Psoas muscle (tissue), 8 donors: Measurements from ENCODE around the gene DENND5A. TPM values are rescaled to one million over a fixed set of nuclear protein-coding genes. Genes with fewer than 3 reads are reported as not detected.
"Not testable (repeated sequence)": the region's sequence is repeated elsewhere in the genome, so short reads cannot be mapped to it uniquely, and the experiment has no call there.

ENCODE experiments used
- ATAC-seq, 4 donors: fragments of 200-7000 bp; cut with Tn5 transposase; one replicate each; pipeline ENCODE4 v1.9.1; 2020; ENCODE audit warnings: moderate library complexity in 3 of 4, mild to moderate bottlenecking in 2 of 4
- DNase-seq, 2 donors: peaks; one replicate each; pipeline ENCODE4 v3.0.0-alpha.2; 2020
- H3K27ac ChIP-seq: fragments of 200-600 bp; one replicate; pipeline ENCODE4 v1.8.0; 2022
- H3K27me3 ChIP-seq, 3 donors: fragments of 200-600 bp in 1 of 3; one replicate each; pipeline versions ENCODE4 v1.6.1 to v1.8.0; 2013 to 2022; ENCODE audit warnings: low read length in 2 of 3, mild to moderate bottlenecking in 2 of 3, moderate library complexity in 1 of 3; ENCODE audit not compliant: insufficient read depth in 3 of 3
- H3K36me3 ChIP-seq, 2 donors: fragments of 200-600 bp in 1 of 2; one replicate each; pipeline versions ENCODE4 v1.6.1 to v1.8.0; 2013 to 2022; ENCODE audit warnings: low read depth in 1 of 2, mild to moderate bottlenecking in 1 of 2, moderate library complexity in 1 of 2; ENCODE audit not compliant: insufficient read depth in 1 of 2
- H3K4me1 ChIP-seq: fragments of 200-600 bp; one replicate; pipeline ENCODE4 v1.8.0; 2022
- H3K4me3 ChIP-seq: fragments of 200-600 bp; one replicate; pipeline ENCODE4 v1.8.0; 2022; ENCODE audit warnings: mild to moderate bottlenecking
- H3K9me3 ChIP-seq: fragments of 200-600 bp; one replicate; pipeline ENCODE4 v1.8.0; 2022
- CTCF ChIP-seq: fragments of 200-600 bp; IDR thresholded peaks from one replicate; pipeline ENCODE4 v1.8.0; 2022; ENCODE audit warnings: antibody characterized with exemption
- WGBS, 3 donors: extraction: QIAGEN DNeasy Blood & Tissue Kit; methylation state at CpG; one replicate each; pipeline versions ENCODE4 v1.1.6 to v1.1.7; 2013; 5-methylcytosine and 5-hydroxymethylcytosine counted together
- intact Hi-C, 2 donors: fragments of 100-400 bp; cut with DNase I; formaldehyde crosslinking; loops; one replicate each; pipeline versions ENCODE4 v1.11.0 to v1.14.2; 2022
- polyA plus RNA-seq, 3 donors: library from polyadenylated mRNA; stranded (reverse); fragments of 200-250 nt; gene quantifications; one replicate each; pipeline ENCODE4 v1.2.3, GENCODE V29; 2013
- total RNA-seq, 4 donors: library from RNA; stranded (reverse); fragmentation: NEBNext Ultra II Directional in 2 of 4; extraction: Animal tissue kit (Norgen Biotek cat#: 25700) in 2 of 4; gene quantifications; one replicate each; pipeline versions ENCODE4 v1.2.1 to v1.2.4, GENCODE V29; 2021 to 2023
- donor health status: healthy with polysubstance abuse.
- donor health status: DM: no; HTN: no; CAD: no; lungs with moderate emphysema.
- donor health status: Bipolar disorder and iron deficiency.
- donor health status: healthy.
- donor health status: DM: yes; HTN: yes; CAD: no.
- donor health status: DM: no; HTN: no; CAD: no.
- donor health status: DM: no; HTN: no; CAD: no.
- donor health status: DM: yes; HTN: yes; CAD: no.

The DENND5A gene
- total and polyA plus RNA-seq, 7 donors = 27.2 to 82.1 (median 30.8) TPM

- Histone ChIP-seq H3K4me3 (no peak overlapping the region), H3K4me1 (peaks cover 51% of the 10 kb centered on the region), H3K9me3 (no peaks in the 10 kb centered on the region), H3K27ac (no peak overlapping the region), H3K27me3 (no peaks in the 10 kb centered on the region), H3K36me3 (peaks cover 0 to 8% of the 10 kb centered on the region in 2 donors)
- TF ChIP-seq CTCF = no peak
- no peak for DNase-seq
- 89 to 94% (median 93%) methylated on average over 5 of the region's 5 CpGs for WGBS, 3 donors
- ATAC-seq = no peak
- intact Hi-C loops = no loop called here
Observed at GRCh38 chr11:9210224-9210921, 54.8 kb downstream of the DENND5A start.

DNA sequence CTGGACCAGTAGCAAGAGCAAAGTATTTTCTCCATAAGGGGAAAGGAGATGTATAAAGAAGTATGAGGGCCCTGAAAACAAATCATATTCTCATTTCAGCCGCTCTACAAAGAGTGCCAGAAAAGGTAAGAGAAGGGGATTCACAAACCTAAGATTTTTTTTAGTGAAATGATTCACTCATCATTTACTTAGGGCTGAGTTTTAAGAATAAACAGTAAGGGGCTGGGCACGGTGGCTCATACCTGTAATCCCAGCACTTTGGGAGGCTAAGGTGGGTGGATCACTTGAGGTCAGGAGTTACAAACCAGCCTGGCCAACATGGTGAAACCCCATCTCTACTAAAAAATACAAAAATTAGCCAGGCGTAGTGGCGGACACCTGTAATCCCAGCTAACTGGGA lies 55.5 kb downstream of the DENND5A start:
- H3K4me1 ChIP-seq = peaks cover 48% of the 10 kb centered on the region
- DNase-seq, intact Hi-C loops, H3K27ac ChIP-seq, H3K9me3 ChIP-seq, H3K4me3 ChIP-seq, ATAC-seq, H3K36me3 ChIP-seq, H3K27me3 ChIP-seq: not testable (repeated sequence)
- 97 to 98% (median 98%) methylated on average over 4 of the region's 4 CpGs for WGBS, 3 donors

DNA sequence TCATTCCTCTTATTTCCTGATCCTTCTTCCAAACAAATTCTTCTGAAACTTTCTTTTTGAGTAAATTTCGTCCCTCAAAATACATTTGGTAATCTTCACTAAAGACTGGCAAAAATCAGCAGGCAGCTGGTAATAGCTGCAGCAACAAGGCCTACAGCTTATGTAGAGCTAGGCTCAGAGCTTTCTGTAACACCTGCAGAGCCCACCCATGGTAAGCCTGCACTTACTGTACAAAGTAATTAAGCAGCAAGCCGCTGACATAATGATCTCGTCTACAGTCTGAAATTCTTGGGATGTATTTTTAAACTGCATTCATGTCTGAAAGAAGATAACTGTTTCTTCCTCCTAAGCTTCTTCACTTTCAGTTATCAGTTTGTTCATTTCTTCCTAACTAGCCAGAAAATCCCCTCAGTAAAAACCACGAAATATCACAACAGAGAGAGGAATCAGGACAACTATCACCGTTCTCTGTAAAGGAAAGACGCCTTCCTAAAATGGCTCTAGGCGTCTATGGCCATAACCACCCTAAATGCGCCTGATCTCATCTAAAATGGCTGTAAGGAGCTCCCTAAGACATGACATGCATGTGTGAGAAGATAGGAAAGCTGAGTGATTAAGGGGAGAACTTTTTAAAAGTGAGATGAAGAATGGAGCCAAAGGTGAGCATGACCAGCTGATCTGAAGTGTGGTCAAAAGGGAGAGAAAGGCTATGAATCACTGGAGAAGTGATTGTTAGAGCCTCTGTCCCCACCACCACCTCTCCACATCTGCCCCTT lies 56.2 kb downstream of the DENND5A start:
- peaks cover 1 to 12% of the 10 kb centered on the region in 2 donors for H3K36me3 ChIP-seq
- no peak for DNase-seq
- 70 to 78% (median 72%) methylated on average over 8 of the region's 8 CpGs for WGBS, 3 donors
- H3K9me3 ChIP-seq = no peaks in the 10 kb centered on the region
- H3K4me3 ChIP-seq = no peak overlapping the region
- TF ChIP-seq CTCF = no peak
- peaks cover 42% of the 10 kb centered on the region for H3K4me1 ChIP-seq
- H3K27ac ChIP-seq = no peak overlapping the region
- intact Hi-C loops = no loop called here
- no peak for ATAC-seq
- H3K27me3 ChIP-seq = no peaks in the 10 kb centered on the region

DNA sequence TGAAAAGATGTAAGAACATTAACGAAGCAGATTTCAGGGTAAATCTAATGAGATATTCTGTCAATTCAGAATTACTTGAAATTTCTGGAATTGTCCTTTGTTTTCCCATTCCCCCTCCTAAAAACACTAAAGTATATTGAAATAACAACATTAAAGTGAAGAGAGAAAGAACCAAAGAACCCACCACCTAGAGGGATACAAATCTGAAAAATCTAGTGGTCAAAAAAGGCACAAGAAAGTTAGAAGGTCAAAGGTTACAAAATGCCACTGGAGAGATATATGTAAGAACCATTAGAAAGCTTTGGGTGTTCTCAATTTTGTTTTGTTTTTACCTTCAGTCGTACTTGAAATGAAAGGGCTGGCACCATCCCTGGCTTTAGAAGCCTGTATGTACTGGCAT lies 57.9 kb downstream of the DENND5A start:
- H3K9me3 ChIP-seq = no peaks in the 10 kb centered on the region
- H3K4me3 ChIP-seq = no peak overlapping the region
- 82 to 91% (median 91%) methylated on average over 2 of the region's 2 CpGs for WGBS, 3 donors
- ATAC-seq = no peak
- no peaks in the 10 kb centered on the region for H3K27me3 ChIP-seq
- peaks cover 39% of the 10 kb centered on the region for H3K4me1 ChIP-seq
- peaks cover 9 to 28% of the 10 kb centered on the region in 2 donors for H3K36me3 ChIP-seq
- intact Hi-C loops = no loop called here
- TF ChIP-seq CTCF = no peak
- H3K27ac ChIP-seq = no peak overlapping the region
- DNase-seq = no peak

DNA sequence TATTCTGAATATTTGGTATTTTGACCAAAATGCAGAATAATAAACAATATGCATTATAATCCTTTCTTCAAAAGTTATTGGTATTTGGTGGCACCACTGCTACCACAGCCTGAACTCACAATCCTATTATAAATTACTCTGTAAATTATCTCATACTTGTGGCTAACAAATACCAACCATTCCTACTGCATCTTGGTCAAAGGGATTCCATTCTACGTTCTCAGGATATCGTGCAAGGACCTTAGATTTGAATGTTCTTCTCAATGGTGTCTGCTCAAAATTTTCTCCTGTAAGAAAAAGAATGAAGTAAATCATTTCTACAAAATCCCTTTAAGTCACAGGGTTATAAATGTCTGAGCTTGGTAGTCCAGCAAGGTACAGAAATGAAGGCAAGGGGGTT lies 58.7 kb downstream of the DENND5A start:
- peaks cover 9 to 29% of the 10 kb centered on the region in 2 donors for H3K36me3 ChIP-seq
- 53 to 70% (median 58%) methylated on average over 2 of the region's 2 CpGs for WGBS, 3 donors
- intact Hi-C loops = no loop called here

More for the DNA sequence above, 58.7 kb downstream of the DENND5A start:
- TF ChIP-seq CTCF = no peak
- H3K4me3 ChIP-seq = no peak overlapping the region
- no peak overlapping the region for H3K27ac ChIP-seq
- no peaks in the 10 kb centered on the region for H3K27me3 ChIP-seq
- no peaks in the 10 kb centered on the region for H3K9me3 ChIP-seq
- DNase-seq = no peak
- H3K4me1 ChIP-seq = peaks cover 39% of the 10 kb centered on the region
- no peak for ATAC-seq
